HCT116 (cell line): ENCODE measurements around the gene PRDM7. TPM values are rescaled to one million over a fixed set of nuclear protein-coding genes. Genes with fewer than 3 reads are reported as not detected.

Experiments used
- ATAC-seq: fragments of 200-7000 bp; cut with Tn5 transposase; 2 replicates; pipeline ENCODE4 v1.9.1; 2020; ENCODE audit warnings: mild to moderate bottlenecking, moderate library complexity
- BruUV-seq: library from RNA; stranded (reverse); fragments of 400-500 nt; replicated peaks from 2 replicates; lab custom pipeline; 2021; lab: Mats Ljungman, UMichigan
- CTCF ChIA-PET: fragments of 300-600 bp; sonication (Branson Sonifier 250); formaldehyde crosslinking; loops from one replicate; lab custom pipeline; 2021; ENCODE audit warnings: antibody characterized with exemption; lab: Charles Lee
- POLR2A ChIA-PET: fragments of 300-600, 350-600 bp; sonication (Branson Sonifier 250); formaldehyde crosslinking; loops from one replicate; lab custom pipeline; 2021; ENCODE audit warnings: antibody characterized with exemption; lab: Charles Lee
- RAD21 ChIA-PET, 2 experiments: fragments of 300-600 bp; sonication (Branson Sonifier 250); formaldehyde crosslinking; loops; one replicate each; lab custom pipeline; 2023; ENCODE audit warnings: low total read pairs in 2 of 2; ENCODE audit not compliant: uncharacterized antibody in 2 of 2, unreplicated experiment in 2 of 2, low non-redundant PET in 1 of 2; lab: Charles Lee
- DNase-seq: peaks from one replicate; pipeline ENCODE4 v3.0.0-alpha.2; 2010; ENCODE audit warnings: low read depth, low spot score
- H2AFZ ChIP-seq: fragments of 200-600 bp; shearing (Covaris generic), sonication (generic); 2 replicates; pipeline ENCODE4 v1.6.1; 2017; ENCODE audit warnings: low read depth, mixed run types, mixed read lengths, antibody characterized with exemption, low read length; ENCODE audit not compliant: poor library complexity, severe bottlenecking
- H3K27ac ChIP-seq: 2 replicates; pipeline ENCODE4 v1.5.1; 2012; ENCODE audit warnings: low read depth, low read length
- H3K27me3 ChIP-seq: fragments of 200-600 bp; sonication (generic); 2 replicates; pipeline ENCODE4 v1.6.1; 2016; ENCODE audit warnings: mixed run types, low read length, mixed read lengths; ENCODE audit not compliant: insufficient read depth
- H3K36me3 ChIP-seq, 2 experiments: fragments of 200-500 bp in 1 of 2; fragments of 200-600 bp in 1 of 2; sonication (Bioruptor generic) in 1 of 2; sonication (generic) in 1 of 2; 2 replicates each; pipeline versions ENCODE4 v1.5.1 to v1.6.1; 2014 to 2016; ENCODE audit warnings: low read length in 2 of 2, inconsistent platforms in 1 of 2, mixed read lengths in 1 of 2, mixed run types in 1 of 2; ENCODE audit not compliant: insufficient read depth in 2 of 2, control insufficient read depth in 1 of 2
- H3K4me1 ChIP-seq, 2 experiments: fragments of 200-600 bp in 1 of 2; sonication (generic) in 1 of 2; 2 replicates each; pipeline versions ENCODE4 v1.5.1 to v1.6.1; 2012 to 2017; ENCODE audit warnings: low read length in 2 of 2, inconsistent platforms in 1 of 2, mild to moderate bottlenecking in 1 of 2, mixed read lengths in 1 of 2, mixed run types in 1 of 2, moderate library complexity in 1 of 2; ENCODE audit not compliant: insufficient read depth in 2 of 2, control insufficient read depth in 1 of 2
- H3K4me2 ChIP-seq: fragments of 200-600 bp; sonication (generic); 2 replicates; pipeline ENCODE4 v1.6.1; 2017; ENCODE audit warnings: mixed run types, low read length, mixed read lengths
- H3K4me3 ChIP-seq, 2 experiments: fragments of 200-600 bp in 1 of 2; sonication (generic) in 1 of 2; replicated peaks in 1 of 2; 2 replicates each; pipeline ENCODE4 v1.5.1; 2011 to 2016; ENCODE audit warnings: low read length in 2 of 2, control low read depth in 1 of 2, low read depth in 1 of 2, mild to moderate bottlenecking in 1 of 2, mixed read lengths in 1 of 2, mixed run types in 1 of 2
- H3K79me2 ChIP-seq: fragments of 200-600 bp; sonication (generic); 2 replicates; pipeline ENCODE4 v1.6.1; 2017; ENCODE audit warnings: mild to moderate bottlenecking, mixed run types, low read length, moderate library complexity, mixed read lengths; ENCODE audit not compliant: insufficient read depth
- H3K9ac ChIP-seq: fragments of 200-600 bp; sonication (generic); 2 replicates; pipeline ENCODE4 v1.6.1; 2016; ENCODE audit warnings: low read length, mixed read lengths
- H3K9me2 ChIP-seq: fragments of 200-600 bp; sonication (generic), shearing (Covaris generic); 2 replicates; pipeline ENCODE4 v1.6.1; 2017; ENCODE audit warnings: mixed run types, mild to moderate bottlenecking, moderate library complexity; ENCODE audit not compliant: insufficient read depth
- H3K9me3 ChIP-seq, 2 experiments: fragments of 200-500 bp in 1 of 2; fragments of 200-600 bp in 1 of 2; sonication (Bioruptor generic) in 1 of 2; sonication (generic) in 1 of 2; 2 replicates each; pipeline ENCODE4 v1.6.1; 2014 to 2017; ENCODE audit warnings: low read length in 2 of 2, mixed read lengths in 2 of 2, inconsistent platforms in 1 of 2, low read depth in 1 of 2, mild to moderate bottlenecking in 1 of 2, mixed run types in 1 of 2, moderate library complexity in 1 of 2; ENCODE audit not compliant: control insufficient read depth in 1 of 2, insufficient read depth in 1 of 2
- H4K20me1 ChIP-seq: fragments of 200-600 bp; sonication (generic), shearing (Covaris generic); 2 replicates; pipeline ENCODE4 v1.6.1; 2017; ENCODE audit warnings: mixed run types, mild to moderate bottlenecking, moderate library complexity; ENCODE audit not compliant: insufficient read depth
- CBX3 ChIP-seq: IDR thresholded peaks from 2 replicates; pipeline ENCODE4 v1.6.1; 2012; ENCODE audit warnings: low read depth
- EGR1 ChIP-seq: IDR thresholded peaks from 2 replicates; pipeline ENCODE4 v1.6.1; 2012; ENCODE audit warnings: low read depth
- ELF1 ChIP-seq: IDR thresholded peaks from 2 replicates; pipeline ENCODE4 v1.6.1; 2012; ENCODE audit warnings: low read depth, borderline replicate concordance
- EZH2 ChIP-seq: fragments of 200-600 bp; sonication (generic); IDR thresholded peaks from 2 replicates; pipeline ENCODE4 v1.6.1; 2017; ENCODE audit warnings: antibody characterized with exemption, mixed run types
- EZH2phosphoT487 ChIP-seq: fragments of 200-600 bp; IDR thresholded peaks from 2 replicates; pipeline ENCODE4 v1.6.1; 2018; ENCODE audit warnings: antibody characterized with exemption, borderline replicate concordance
- FOSL1 ChIP-seq: IDR thresholded peaks from 2 replicates; pipeline ENCODE4 v1.6.1; 2012; ENCODE audit warnings: low read depth
- JUND ChIP-seq: IDR thresholded peaks from 2 replicates; pipeline ENCODE4 v1.6.1; 2012
- POLR2A ChIP-seq: IDR thresholded peaks from 2 replicates; pipeline ENCODE4 v1.7.0; 2011; ENCODE audit warnings: borderline replicate concordance; ENCODE audit not compliant: insufficient read depth, insufficient read length; ENCODE audit errors: extremely low read depth
- POLR2AphosphoS5 ChIP-seq: IDR thresholded peaks from 2 replicates; pipeline ENCODE4 v1.6.1; 2011; ENCODE audit warnings: mild to moderate bottlenecking, low read depth, low read length, moderate library complexity
- RAD21 ChIP-seq: IDR thresholded peaks from 2 replicates; pipeline ENCODE4 v1.6.1; 2012; ENCODE audit warnings: low read depth, mild to moderate bottlenecking
- SIN3A ChIP-seq: IDR thresholded peaks from 2 replicates; pipeline ENCODE4 v1.6.1; 2012; ENCODE audit warnings: low read depth
- TCF7L2 ChIP-seq: IDR thresholded peaks from 2 replicates; pipeline ENCODE4 v1.7.0; 2011; ENCODE audit warnings: borderline replicate concordance, inconsistent platforms; ENCODE audit not compliant: insufficient read depth, insufficient read length; ENCODE audit errors: extremely low read depth
- ZNF274 ChIP-seq: fragments of 200-500 bp; sonication (Bioruptor generic); IDR thresholded peaks from 2 replicates; pipeline ENCODE4 v1.6.1; 2014; ENCODE audit warnings: mild to moderate bottlenecking, low read depth, low read length, inconsistent platforms
- intact Hi-C: fragments of 100-400 bp; cut with micrococcal nuclease; formaldehyde crosslinking; loops from 2 replicates; pipeline ENCODE4 v1.10.0; 2022
- total RNA-seq: library from RNA; stranded (reverse); gene quantifications from one replicate; pipeline ENCODE4 v1.2.1, GENCODE V29; 2021; ENCODE audit not compliant: unreplicated experiment
- TF ChIP-seq, protein P1 (sequence below): IDR thresholded peaks from 2 replicates; pipeline ENCODE4 v1.6.1; 2012; ENCODE audit warnings: low read depth
- TF ChIP-seq, protein P2 (sequence below): IDR thresholded peaks from 2 replicates; pipeline ENCODE4 v1.6.1; 2012

Gene PRDM7
- total RNA-seq, 1 experiment from 2014 or later = 0.07 TPM

DNA sequence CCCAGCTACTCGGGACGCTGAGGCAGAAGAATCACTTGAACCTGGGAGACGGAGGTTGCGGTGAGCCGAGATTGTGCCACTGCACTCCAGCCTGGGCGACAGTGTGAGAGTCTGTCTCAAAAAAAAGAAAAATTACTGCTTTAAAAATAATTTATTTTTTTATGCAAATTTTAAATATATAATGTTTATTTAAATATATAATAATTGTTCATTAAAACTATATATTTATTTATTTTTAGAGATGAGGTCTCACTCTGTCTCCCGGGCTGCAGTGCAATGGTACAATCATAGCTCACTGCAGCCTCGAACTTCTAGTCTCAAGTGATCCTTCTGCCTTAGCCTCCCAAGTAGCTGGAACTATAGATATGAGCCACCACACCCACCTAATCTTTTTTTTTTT is 42.6 kb downstream of the PRDM7 start:
- H3K4me3 ChIP-seq = no peak overlapping the region
- POLR2A ChIA-PET = no interaction called here

DNA sequence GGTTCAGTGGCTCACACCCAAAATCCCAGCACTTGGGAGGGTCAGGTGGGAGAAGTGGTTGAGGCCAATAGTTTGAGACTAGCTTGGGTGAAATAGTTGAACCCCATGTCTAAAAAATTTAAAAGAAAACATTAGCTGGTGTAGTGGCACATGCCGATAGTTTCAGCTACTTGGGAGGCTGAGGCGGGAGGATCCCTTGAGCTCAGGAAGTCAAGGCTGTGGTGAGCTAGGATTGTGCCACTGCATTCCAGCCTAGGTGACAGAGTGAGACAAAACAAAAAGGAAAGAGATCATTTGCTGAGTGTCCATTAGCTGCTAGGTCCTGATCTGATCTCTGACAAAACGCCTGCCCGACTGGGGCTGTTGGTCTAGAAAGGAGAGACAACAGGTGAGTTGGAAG is 43.7 kb downstream of the PRDM7 start:
- Histone ChIP-seq H3K36me3 (peaks cover 49 to 68% of the 10 kb centered on the region in 2 experiments), H3K27ac (no peak overlapping the region), H4K20me1 (no peaks in the 10 kb centered on the region), H3K79me2 (peaks cover 12% of the 10 kb centered on the region), H3K9ac (no peak overlapping the region), H3K4me1 (no peaks in the 10 kb centered on the region), H3K9me2 (no peaks in the 10 kb centered on the region), H3K4me3 (no peak overlapping the region), H3K27me3 (no peaks in the 10 kb centered on the region), H3K9me3 (no peaks in the 10 kb centered on the region; a peak in 1 of 4 replicates), H3K4me2 (no peak overlapping the region), H2AFZ (no peak overlapping the region)
- CTCF ChIA-PET = interaction anchor here (1.1 kb wide), 1 partner anchor 48 kb away, joined by 3 read pairs; no protein-coding TSS in a partner anchor
- no TSS peak for BruUV-seq
- no peak for DNase-seq
- no peak for TF ChIP-seq RAD21
- TF ChIP-seq POLR2AphosphoS5 = no peak
- TF ChIP-seq CBX3 = no peak
- TF ChIP-seq, protein P1, sequence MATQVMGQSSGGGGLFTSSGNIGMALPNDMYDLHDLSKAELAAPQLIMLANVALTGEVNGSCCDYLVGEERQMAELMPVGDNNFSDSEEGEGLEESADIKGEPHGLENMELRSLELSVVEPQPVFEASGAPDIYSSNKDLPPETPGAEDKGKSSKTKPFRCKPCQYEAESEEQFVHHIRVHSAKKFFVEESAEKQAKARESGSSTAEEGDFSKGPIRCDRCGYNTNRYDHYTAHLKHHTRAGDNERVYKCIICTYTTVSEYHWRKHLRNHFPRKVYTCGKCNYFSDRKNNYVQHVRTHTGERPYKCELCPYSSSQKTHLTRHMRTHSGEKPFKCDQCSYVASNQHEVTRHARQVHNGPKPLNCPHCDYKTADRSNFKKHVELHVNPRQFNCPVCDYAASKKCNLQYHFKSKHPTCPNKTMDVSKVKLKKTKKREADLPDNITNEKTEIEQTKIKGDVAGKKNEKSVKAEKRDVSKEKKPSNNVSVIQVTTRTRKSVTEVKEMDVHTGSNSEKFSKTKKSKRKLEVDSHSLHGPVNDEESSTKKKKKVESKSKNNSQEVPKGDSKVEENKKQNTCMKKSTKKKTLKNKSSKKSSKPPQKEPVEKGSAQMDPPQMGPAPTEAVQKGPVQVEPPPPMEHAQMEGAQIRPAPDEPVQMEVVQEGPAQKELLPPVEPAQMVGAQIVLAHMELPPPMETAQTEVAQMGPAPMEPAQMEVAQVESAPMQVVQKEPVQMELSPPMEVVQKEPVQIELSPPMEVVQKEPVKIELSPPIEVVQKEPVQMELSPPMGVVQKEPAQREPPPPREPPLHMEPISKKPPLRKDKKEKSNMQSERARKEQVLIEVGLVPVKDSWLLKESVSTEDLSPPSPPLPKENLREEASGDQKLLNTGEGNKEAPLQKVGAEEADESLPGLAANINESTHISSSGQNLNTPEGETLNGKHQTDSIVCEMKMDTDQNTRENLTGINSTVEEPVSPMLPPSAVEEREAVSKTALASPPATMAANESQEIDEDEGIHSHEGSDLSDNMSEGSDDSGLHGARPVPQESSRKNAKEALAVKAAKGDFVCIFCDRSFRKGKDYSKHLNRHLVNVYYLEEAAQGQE = no peak
- TF ChIP-seq ZNF274 = no peak
- TF ChIP-seq EGR1 = no peak
- no peak for TF ChIP-seq JUND
- TF ChIP-seq EZH2phosphoT487 = no peak
- no peak for TF ChIP-seq SIN3A
- TF ChIP-seq POLR2A = no peak
- TF ChIP-seq FOSL1 = no peak
- TF ChIP-seq TCF7L2 = no peak
- no peak for TF ChIP-seq ELF1
- intact Hi-C loops = no loop called here
- ATAC-seq = no peak
- RAD21 ChIA-PET = no interaction called here
- POLR2A ChIA-PET = interaction anchor here (1.3 kb wide), 1 partner anchor 9 kb away, joined by 3 read pairs; no protein-coding TSS in a partner anchor

More for the DNA sequence above, 42.6 kb downstream of the PRDM7 start:
- H3K9me3 ChIP-seq = no peaks in the 10 kb centered on the region; a peak in 1 of 4 replicates
- TF ChIP-seq EZH2 (no peak), JUND (no peak), FOSL1 (no peak), RAD21 (no peak), EGR1 (no peak), SIN3A (no peak)
- TF ChIP-seq, protein P2, sequence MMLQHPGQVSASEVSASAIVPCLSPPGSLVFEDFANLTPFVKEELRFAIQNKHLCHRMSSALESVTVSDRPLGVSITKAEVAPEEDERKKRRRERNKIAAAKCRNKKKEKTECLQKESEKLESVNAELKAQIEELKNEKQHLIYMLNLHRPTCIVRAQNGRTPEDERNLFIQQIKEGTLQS = no peak
- intact Hi-C loops = no loop called here
- ATAC-seq = no peak
- no peak overlapping the region for H3K4me2 ChIP-seq
- H3K9me2 ChIP-seq = no peaks in the 10 kb centered on the region
- H2AFZ ChIP-seq = no peak overlapping the region
- H3K79me2 ChIP-seq = peaks cover 6% of the 10 kb centered on the region
- BruUV-seq = no TSS peak
- H3K36me3 ChIP-seq = peaks cover 57 to 71% of the 10 kb centered on the region in 2 experiments
- H4K20me1 ChIP-seq = no peaks in the 10 kb centered on the region
- no peak overlapping the region for H3K27ac ChIP-seq
- ChIA-PET CTCF (interaction anchor here (0.9 to 1.0 kb wide), 2 partner anchors 8 to 9 kb away, joined by 3 read pairs; no protein-coding TSS in a partner anchor), RAD21 (no interaction called here)
- H3K27me3 ChIP-seq = no peaks in the 10 kb centered on the region
- H3K4me1 ChIP-seq = no peaks in the 10 kb centered on the region
- DNase-seq = no peak
- no peak overlapping the region for H3K9ac ChIP-seq
